Right renal pelvis (tissue), 4 donors: ENCODE data around the gene KRT24. TPM values are rescaled to one million over a fixed set of nuclear protein-coding genes. Genes with fewer than 3 reads are reported as not detected.
A peak's percentile ranks its signal among the peaks of the same experiment; 100 is the strongest.

Source experiments
- DNase-seq, 4 donors: peaks; one replicate each; pipeline ENCODE4 v3.0.0-alpha.2; 2013; ENCODE audit warnings: low read depth in 4 of 4, low spot score in 3 of 4, missing footprints in 1 of 4
- polyA plus RNA-seq, 4 donors: library from polyadenylated mRNA; unstranded; fragments of 120-200 nt; gene quantifications; one replicate each; pipeline ENCODE4 v1.2.1, GENCODE V29; 2013; ENCODE audit not compliant: insufficient read length in 4 of 4

The KRT24 gene
- polyA plus RNA-seq, 4 donors, result 0.04 TPM; not detected in 3

- no peak for DNase-seq
These were observed 7.6 kb downstream of the KRT24 start for GRCh38 chr17:40695874-40696472.

DNA sequence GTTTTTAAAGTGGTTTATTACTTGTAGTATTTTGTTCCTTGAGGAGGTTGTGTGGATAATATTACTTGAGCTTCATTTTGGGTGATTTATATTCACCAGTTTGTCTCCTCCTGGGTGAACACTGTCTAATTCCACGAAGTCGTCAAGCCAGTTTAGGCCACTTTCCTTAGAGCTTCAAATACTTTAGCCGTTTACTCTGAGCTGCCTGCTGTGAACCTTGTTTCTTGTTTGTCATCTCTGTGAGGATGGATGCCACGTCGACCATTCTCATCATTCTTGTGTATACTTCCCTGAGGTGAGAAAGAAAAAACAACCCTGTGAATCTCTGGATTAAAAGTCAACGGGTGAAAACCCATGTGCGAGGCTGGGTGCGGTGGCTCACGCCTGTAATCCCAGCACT lies 9.0 kb downstream of the KRT24 start:
- no peak for DNase-seq

DNA sequence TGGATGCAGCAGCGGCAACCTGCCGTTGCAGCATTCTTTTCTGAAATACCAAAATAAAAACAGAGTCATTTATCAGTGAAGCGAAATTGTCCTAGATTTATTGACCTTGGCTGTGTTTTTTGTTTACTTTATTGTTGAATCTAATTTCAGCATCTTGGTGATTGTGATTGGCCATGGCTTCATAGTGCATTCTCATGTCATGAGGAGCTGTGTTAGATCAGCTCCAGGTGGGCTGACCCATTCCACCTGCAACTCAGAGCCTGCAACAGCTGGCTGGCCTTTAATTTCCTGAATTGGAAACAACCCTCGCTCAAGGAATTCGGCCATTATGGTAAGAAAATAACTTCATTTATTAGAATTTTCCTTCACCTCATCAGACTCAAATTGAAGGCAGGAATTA lies 16.4 kb downstream of the KRT24 start:
- no peak for DNase-seq

GRCh38 chr17:40686192-40686591 lies 17.4 kb downstream of the KRT24 start:
- no peak for DNase-seq

DNA sequence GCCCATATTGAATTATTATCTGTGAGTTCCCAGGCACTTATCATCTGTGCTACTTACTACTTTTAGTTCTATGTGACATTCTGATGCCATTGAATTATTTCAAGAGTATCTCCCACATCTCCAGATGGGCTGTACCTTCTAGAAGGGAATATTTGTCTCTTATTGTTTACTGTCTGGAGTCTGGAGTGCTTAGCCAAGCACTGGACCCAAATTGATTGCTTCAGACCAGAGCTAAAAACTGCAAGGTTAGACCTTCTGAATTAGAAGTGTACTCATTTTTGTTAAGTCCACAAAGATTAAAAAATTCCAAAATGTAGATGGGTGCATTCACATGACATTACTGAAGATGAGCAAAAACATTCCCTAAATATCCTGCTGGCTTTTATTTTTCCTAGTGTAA lies 22.6 kb downstream of the KRT24 start:
- no peak for DNase-seq

DNA sequence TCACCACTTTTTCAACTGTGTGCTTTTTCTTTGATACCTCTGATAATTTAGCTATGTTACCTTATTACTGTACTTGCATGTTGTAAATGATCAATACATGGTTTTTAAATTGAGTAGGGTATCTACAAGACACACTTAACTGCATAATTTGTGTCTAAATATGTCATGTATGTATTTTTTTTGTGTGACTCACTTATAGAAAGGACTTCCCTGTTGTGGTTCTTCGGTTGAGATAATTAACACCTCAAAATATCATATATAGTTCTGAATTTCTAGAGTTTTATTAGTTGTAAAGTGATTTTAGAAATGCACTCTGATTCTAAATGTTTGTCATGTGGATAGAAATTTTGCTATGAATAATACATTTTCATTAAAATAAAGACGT lies 24.0 kb downstream of the KRT24 start:
- DNase-seq, result no peak

GRCh38 chr17:40678902-40679522 lies 24.5 kb downstream of the KRT24 start:
- no peak for DNase-seq

DNA sequence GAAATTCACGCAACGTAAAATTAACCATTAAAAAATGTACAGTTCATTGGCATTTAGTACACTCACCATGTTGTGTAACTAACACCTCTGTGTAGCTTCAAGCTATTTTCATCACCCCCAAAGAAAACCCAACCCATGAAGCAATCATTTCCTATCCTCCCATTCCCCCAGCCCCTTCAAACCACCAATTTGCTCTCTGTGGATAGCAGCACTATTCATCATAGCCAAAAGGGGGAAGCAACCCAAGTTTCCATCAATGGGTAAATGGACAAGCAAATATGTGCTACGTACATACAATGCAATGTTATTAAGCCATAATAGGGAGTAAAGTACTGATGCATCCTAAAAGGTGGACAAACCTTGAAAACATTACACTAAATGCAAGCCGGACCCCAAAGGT lies 27.6 kb downstream of the KRT24 start:
- no peak for DNase-seq

GRCh38 chr17:40672654-40673053 lies 30.9 kb downstream of the KRT24 start:
- DNase-seq, result no peak

DNA sequence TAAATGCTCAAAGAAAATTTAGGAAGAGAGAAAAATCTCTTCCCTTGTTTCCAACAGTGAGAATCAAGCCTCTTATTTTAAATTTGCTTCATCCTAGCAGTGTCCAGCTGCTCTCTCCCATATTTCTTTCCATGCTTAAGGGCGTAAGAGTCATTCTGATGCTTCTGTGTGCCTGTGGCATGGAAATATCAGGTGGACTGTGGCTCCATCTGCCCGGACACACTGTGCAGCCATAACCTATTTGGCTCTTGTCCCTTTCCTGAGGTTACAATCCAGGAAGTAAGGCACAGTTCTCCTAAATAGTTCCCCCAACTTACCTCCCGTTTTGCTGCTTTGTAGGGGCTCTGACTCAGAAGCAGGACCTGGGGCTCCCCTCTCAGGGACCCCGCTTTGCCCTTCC lies 32.3 kb downstream of the KRT24 start:
- no peak for DNase-seq

- DNase-seq, result no peak
These were observed 37.2 kb downstream of the KRT24 start for GRCh38 chr17:40666331-40666730.

DNA sequence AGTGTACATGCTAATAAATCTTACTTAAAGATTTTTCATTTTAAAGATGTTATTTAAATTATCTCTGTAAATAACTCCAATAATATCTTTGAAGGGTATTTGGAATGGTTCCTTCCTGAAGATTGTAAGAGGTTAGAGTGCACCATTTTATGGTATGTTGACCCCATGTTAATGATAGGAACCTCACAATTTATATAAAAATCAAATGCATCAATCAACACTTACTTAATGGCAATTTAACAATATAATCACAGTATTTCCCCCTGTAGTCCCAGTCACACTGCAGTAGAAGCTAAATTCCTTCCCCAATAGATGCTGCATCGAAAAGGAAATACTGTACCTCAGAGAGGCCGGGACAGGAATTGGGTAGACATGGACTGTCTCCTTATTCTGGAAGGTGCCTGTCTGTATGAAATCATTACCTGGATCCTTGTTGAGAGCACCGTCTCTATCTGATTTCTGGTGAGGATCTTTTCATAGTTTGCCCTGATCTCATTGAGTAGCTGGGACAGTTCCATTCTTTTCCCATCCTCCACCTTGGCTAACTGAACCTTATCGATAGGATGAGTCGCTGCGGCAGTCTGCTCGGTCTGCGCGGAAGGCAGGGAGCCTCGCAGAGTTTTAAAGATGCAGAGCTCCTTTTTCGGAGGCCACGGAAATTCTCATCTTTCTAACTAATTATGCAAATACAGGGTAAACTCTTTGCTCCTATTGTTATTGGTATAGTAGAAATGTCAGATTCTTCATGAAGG lies 38.8 kb downstream of the KRT24 start, which contains the start of gene KRT222:
Gene KRT222, minus strand, starts transcription at position 596 of the 752 bp plus-strand sequence. Its CDS starts 78 bp downstream, at position 518.
- no peak for DNase-seq

- no peak for DNase-seq
These were observed 40.3 kb downstream of the KRT24 start for GRCh38 chr17:40663252-40663651.

DNA sequence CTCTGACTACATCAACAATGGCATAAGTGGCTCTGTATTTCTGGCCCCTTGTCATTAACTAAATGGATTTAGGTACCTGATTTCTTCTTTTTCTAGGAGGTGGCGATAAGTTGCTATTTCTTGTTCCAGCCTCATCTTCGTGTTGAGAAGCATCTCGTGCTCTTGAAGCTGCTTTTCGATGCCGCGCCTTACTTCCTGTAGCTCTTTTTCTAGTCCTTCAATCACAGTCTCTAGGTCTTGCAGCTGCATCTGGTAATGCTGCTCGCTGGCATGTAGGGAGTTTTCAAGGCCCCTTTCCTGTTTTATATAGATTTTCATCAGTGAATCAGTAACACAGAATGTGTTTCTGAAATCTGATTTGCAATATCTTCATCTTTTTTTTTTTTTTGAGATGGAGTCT lies 43.6 kb downstream of the KRT24 start:
- no peak for DNase-seq

DNA sequence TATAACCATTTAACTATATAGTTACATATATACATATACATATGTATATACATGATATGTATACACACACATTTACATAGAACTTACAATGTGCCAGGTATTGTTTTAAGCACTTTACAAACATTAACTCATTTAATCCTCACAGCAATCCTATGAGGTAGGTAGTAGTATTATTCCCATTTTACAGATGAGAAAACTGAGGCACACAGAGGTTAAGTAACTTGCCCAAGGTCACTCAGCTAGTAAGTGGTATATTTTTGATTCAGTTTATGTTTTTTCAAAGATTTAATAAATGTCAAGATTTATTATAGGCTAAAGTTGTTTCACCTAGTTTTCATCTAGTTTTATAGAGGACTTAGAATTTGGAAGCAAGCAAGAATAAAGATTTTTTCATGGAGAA lies 45.2 kb downstream of the KRT24 start:
- DNase-seq, result no peak

GRCh38 chr17:40651939-40652338 lies 51.6 kb downstream of the KRT24 start:
- DNase-seq, result no peak

DNA sequence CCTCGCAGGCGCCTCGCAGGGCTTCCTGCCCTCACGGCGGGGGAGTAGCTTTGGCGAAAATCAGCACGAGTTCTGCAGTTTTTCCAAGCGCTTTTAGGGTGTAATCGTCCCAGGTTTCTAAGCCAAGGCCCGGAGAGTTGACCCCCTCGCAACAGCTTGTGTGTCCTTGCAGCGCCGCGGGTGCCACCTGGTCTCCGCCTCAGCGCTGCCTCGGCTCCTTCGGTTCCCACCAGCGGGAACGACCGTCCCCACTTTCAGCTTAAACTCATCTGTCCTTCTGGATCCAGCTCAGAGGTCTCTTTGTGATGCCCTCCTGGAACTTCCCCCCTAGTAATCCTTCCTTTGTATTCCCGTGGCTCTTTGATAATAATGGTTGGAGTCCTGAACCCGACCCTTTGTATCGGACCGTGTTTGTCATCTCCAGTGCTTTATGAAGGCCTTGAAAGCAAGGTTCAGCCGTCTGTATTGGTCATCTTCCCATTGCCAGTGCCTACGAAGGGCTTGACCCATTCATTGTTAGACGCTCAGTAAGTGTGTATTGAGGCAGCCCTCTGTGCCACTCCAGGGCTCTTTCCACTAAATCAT lies 55.1 kb downstream of the KRT24 start:
- DNase-seq, result peak in 1 of 4 donors; percentile 5
